Measurements from ENCODE around the gene TMEM120B. TPM values are rescaled to one million over a fixed set of nuclear protein-coding genes. Genes with fewer than 3 reads are reported as not detected.

Gene TMEM120B
- total and polyA plus RNA-seq, 2 of the 13 experiments (the other 11 are each of a cell fraction or from before 2014, with no cell fraction given), result 7.1 to 12.9 TPM

DNA sequence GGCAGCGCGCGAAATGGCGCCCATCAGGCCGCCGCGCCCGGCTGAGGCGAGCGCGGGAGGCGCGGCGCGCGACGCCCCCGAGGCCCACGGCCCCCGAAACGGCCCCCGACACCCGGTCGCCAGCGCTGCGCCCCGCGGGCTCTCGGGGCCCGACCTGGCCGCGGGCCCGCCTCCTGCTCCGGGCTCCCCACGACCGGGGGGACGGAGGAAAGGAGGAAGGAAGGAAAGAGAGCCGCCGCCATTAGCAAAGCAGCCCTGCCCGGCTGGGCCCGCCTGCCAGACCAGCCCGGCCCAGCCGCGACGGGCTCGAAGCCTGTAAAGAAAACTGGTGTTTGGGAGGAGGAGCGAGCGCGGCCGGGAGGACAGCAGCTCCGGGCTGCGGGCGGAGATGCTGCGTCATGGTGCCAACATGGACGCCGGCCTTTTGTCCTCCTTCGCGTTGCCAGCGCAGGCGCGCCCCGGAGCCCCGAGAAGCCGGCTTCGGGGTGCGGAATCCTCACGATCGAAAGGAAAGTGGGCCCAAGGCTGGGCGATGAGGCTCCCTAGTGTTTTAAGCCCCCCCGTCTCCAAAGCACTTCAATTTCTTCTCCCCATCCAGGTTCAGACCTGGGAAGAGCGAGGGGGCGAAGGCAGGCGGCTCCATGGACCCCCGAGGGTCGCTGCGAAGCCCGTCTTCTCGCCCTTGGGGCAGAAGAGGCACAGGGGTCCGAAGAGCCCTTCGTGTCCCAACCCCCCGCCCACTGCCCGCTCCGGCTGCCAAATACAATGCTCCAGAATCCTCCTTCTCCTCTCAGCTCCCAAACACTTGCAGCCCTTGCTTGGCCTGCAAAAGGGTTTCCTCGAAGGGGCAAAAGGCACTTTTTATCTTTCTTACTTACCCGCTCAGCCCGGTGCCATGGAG is 88.4 kb downstream of the TMEM120B start:
- FAIRE-seq (no peak), ATAC-seq (no peak), DNase-seq (ENCODE audit: low spot score) (no peak)
- under 1% methylated on average over 24 of the region's 86 CpGs for WGBS (ENCODE audit: low lambda C conversion rate)
- Histone ChIP-seq H3K27ac (ENCODE audit: extremely low read length, insufficient read depth, low read length) (peak overlapping the region; percentile 99), H3K36me3 (replicated peaks in 1 of 2; ENCODE audit: control insufficient read depth in 1 of 2, insufficient read depth in 2 of 2, low read length in 2 of 2) (no peaks in the 10 kb centered on the region), H3K79me2 (ENCODE audit: insufficient read depth, low read length) (peaks cover 61% of the 10 kb centered on the region), H3K9ac (ENCODE audit: insufficient read depth, low read depth, low read length) (peak overlapping the region; percentile 98), H3K27me3 (ENCODE audit: control insufficient read depth in 1 of 2, insufficient read depth in 2 of 2, low read length in 2 of 2) (no peaks in the 10 kb centered on the region; a peak in 1 of 5 replicates), H4K20me1 (ENCODE audit: insufficient read depth, low read length) (no peaks in the 10 kb centered on the region), H3K4me2 (ENCODE audit: low read depth, low read length) (peak overlapping the region; percentile 96), H3K4me1 (ENCODE audit: insufficient read depth, low read length) (peaks cover 41% of the 10 kb centered on the region), H3K4me3 (replicated peaks in 1 of 3; ENCODE audit: insufficient read depth in 1 of 3, low read depth in 2 of 3, low read length in 3 of 3) (peak overlapping the region; percentile 71 to 80 (median 79)), H2AFZ (ENCODE audit: low read length) (no peak overlapping the region), H3K9me3 (ENCODE audit: low read length) (no peaks in the 10 kb centered on the region)
- in situ Hi-C loops (cut with HindIII; ENCODE audit: extremely low pct_ligation_motif_present, low pct_unique_long_range_greater_than_20kb), result no loop called here
- POLR2A ChIA-PET, result interaction anchor here (0.8 to 14.5 kb wide), 13 partner anchors 4 to 174 kb away, joined by 3 to 393 read pairs (median 4); partner anchors contain the start of genes HPD, PSMD9, RHOF and SETD1B
- CTCF ChIA-PET (ENCODE audit: low intra/inter-chr PET ratio, low total read pairs), result interaction anchor here (0.8 kb wide), 1 partner anchor 11 kb away, joined by 3 read pairs; no protein-coding TSS in a partner anchor
- BruUV-seq (replicated peaks), result no TSS peak
- intact Hi-C loops (cut with micrococcal nuclease; ENCODE audit: unreplicated experiment), result no loop called here
- TF ChIP-seq POLR2A (IDR thresholded peaks at IDR 0.05; ENCODE audit: insufficient read depth in 1 of 2, low read depth in 2 of 2, low read length in 2 of 2) (peak in 1 of 2 experiments; percentile 77; a peak in 2 of 4 replicates), SIX1 (CRISPR knock-in tag; IDR thresholded peaks at IDR 0.05; ENCODE audit: borderline replicate concordance) (no peak), MYC (CRISPR knock-in tag; IDR thresholded peaks at IDR 0.05; ENCODE audit: borderline replicate concordance) (peak; percentile 56; the same call in 1 of the 2 replicates), RBM22 (optimal IDR thresholded peaks at IDR 0.05; ENCODE audit: low read length) (peak; percentile 56), ZNF644 (CRISPR knock-in tag; IDR thresholded peaks at IDR 0.05; ENCODE audit: low read depth) (no peak), ZNF263 (CRISPR knock-in tag; IDR thresholded peaks at IDR 0.05) (peak; percentile 97), HOXA3 (CRISPR knock-in tag; IDR thresholded peaks at IDR 0.05) (peak; percentile 79)
- TF ChIP-seq, protein P1, sequence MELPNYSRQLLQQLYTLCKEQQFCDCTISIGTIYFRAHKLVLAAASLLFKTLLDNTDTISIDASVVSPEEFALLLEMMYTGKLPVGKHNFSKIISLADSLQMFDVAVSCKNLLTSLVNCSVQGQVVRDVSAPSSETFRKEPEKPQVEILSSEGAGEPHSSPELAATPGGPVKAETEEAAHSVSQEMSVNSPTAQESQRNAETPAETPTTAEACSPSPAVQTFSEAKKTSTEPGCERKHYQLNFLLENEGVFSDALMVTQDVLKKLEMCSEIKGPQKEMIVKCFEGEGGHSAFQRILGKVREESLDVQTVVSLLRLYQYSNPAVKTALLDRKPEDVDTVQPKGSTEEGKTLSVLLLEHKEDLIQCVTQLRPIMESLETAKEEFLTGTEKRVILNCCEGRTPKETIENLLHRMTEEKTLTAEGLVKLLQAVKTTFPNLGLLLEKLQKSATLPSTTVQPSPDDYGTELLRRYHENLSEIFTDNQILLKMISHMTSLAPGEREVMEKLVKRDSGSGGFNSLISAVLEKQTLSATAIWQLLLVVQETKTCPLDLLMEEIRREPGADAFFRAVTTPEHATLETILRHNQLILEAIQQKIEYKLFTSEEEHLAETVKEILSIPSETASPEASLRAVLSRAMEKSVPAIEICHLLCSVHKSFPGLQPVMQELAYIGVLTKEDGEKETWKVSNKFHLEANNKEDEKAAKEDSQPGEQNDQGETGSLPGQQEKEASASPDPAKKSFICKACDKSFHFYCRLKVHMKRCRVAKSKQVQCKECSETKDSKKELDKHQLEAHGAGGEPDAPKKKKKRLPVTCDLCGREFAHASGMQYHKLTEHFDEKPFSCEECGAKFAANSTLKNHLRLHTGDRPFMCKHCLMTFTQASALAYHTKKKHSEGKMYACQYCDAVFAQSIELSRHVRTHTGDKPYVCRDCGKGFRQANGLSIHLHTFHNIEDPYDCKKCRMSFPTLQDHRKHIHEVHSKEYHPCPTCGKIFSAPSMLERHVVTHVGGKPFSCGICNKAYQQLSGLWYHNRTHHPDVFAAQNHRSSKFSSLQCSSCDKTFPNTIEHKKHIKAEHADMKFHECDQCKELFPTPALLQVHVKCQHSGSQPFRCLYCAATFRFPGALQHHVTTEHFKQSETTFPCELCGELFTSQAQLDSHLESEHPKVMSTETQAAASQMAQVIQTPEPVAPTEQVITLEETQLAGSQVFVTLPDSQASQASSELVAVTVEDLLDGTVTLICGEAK (IDR thresholded peaks at IDR 0.05), result no peak
- TF ChIP-seq, protein P1 (CRISPR knock-in tag; IDR thresholded peaks at IDR 0.05), result peak; percentile 35; the same call in 1 of the 2 replicates
- TF ChIP-seq, protein P2, sequence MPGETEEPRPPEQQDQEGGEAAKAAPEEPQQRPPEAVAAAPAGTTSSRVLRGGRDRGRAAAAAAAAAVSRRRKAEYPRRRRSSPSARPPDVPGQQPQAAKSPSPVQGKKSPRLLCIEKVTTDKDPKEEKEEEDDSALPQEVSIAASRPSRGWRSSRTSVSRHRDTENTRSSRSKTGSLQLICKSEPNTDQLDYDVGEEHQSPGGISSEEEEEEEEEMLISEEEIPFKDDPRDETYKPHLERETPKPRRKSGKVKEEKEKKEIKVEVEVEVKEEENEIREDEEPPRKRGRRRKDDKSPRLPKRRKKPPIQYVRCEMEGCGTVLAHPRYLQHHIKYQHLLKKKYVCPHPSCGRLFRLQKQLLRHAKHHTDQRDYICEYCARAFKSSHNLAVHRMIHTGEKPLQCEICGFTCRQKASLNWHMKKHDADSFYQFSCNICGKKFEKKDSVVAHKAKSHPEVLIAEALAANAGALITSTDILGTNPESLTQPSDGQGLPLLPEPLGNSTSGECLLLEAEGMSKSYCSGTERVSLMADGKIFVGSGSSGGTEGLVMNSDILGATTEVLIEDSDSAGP (CRISPR knock-in tag; IDR thresholded peaks at IDR 0.05; ENCODE audit: borderline replicate concordance), result peak; percentile 38; the same call in 1 of the 2 replicates
- TF ChIP-seq, protein P3, sequence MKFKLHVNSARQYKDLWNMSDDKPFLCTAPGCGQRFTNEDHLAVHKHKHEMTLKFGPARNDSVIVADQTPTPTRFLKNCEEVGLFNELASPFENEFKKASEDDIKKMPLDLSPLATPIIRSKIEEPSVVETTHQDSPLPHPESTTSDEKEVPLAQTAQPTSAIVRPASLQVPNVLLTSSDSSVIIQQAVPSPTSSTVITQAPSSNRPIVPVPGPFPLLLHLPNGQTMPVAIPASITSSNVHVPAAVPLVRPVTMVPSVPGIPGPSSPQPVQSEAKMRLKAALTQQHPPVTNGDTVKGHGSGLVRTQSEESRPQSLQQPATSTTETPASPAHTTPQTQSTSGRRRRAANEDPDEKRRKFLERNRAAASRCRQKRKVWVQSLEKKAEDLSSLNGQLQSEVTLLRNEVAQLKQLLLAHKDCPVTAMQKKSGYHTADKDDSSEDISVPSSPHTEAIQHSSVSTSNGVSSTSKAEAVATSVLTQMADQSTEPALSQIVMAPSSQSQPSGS (CRISPR knock-in tag; IDR thresholded peaks at IDR 0.05), result no peak
